Right cardiac atrium (tissue), 5 donors: ENCODE measurements around the gene SMOC2. TPM values are rescaled to one million over a fixed set of nuclear protein-coding genes. Genes with fewer than 3 reads are reported as not detected.
A peak's percentile ranks its signal among the peaks of the same experiment; 100 is the strongest.

Experiments used
- ATAC-seq, 2 donors: fragments of 200-7000 bp; cut with Tn5 transposase; one replicate each; pipeline versions ENCODE4 v1.8.0 to v1.9.1; 2020; ENCODE audit warnings: moderate library complexity in 2 of 2, mild to moderate bottlenecking in 1 of 2
- DNase-seq, 3 donors: peaks; one replicate each; pipeline ENCODE4 v3.0.0-alpha.2; 2020
- H3K27ac ChIP-seq: one replicate; pipeline ENCODE4 v1.5.1; 2013; ENCODE audit warnings: mild to moderate bottlenecking, low read length, control low read depth, moderate library complexity
- H3K27me3 ChIP-seq: one replicate; pipeline ENCODE4 v1.6.1; 2013; ENCODE audit not compliant: control insufficient read depth, insufficient read depth
- H3K4me1 ChIP-seq: one replicate; pipeline ENCODE4 v1.6.1; 2013; ENCODE audit warnings: low read length; ENCODE audit not compliant: control insufficient read depth, insufficient read depth
- H3K4me3 ChIP-seq: one replicate; pipeline ENCODE4 v1.5.1; 2013; ENCODE audit warnings: low read length, control low read depth
- H3K9me3 ChIP-seq: one replicate; pipeline ENCODE4 v1.6.1; 2013; ENCODE audit warnings: low read length; ENCODE audit not compliant: control insufficient read depth
- WGBS: extraction: QIAGEN DNeasy Blood & Tissue Kit; methylation state at CpG from one replicate; pipeline ENCODE4 v1.1.7; 2013; 5-methylcytosine and 5-hydroxymethylcytosine counted together
- intact Hi-C, 4 donors: fragments of 100-400 bp; cut with DNase I; formaldehyde crosslinking; loops; one replicate each; pipeline versions ENCODE4 v1.11.0 to v1.14.0; 2022 to 2023
- polyA plus RNA-seq: library from polyadenylated mRNA; stranded (reverse); fragments of 200-250 nt; gene quantifications from one replicate; pipeline ENCODE4 v1.2.3, GENCODE V29; 2013
- total RNA-seq, 4 donors: library from RNA; stranded (reverse); fragmentation: NEBNext Ultra II Directional; extraction: Animal tissue kit (Norgen Biotek cat#: 25700); gene quantifications; one replicate each; pipeline ENCODE4 v1.2.1, GENCODE V29; 2021
- donor health status: healthy with polysubstance abuse.
- donor health status: DM: no; HTN: yes; CAD: no.
- donor health status: DM: no; HTN: no; CAD: no.
- donor health status: DM: no; HTN: yes; CAD: no; lungs with severe emphysema.
- donor health status: DM: yes; HTN: yes; CAD: no.

SMOC2 gene
- total and polyA plus RNA-seq, 5 donors = 6.0 to 16.7 (median 10.9) TPM

GRCh38 chr6:168464546-168464945 lies 23.6 kb downstream of the SMOC2 start:
- 91% methylated on average over 4 of the region's 4 CpGs for WGBS
- intact Hi-C loops = no loop called here
- no peak for DNase-seq
- Histone ChIP-seq H3K4me3 (no peak overlapping the region), H3K9me3 (no peaks in the 10 kb centered on the region), H3K27ac (no peak overlapping the region), H3K27me3 (no peaks in the 10 kb centered on the region), H3K4me1 (no peaks in the 10 kb centered on the region)
- ATAC-seq = no peak

- DNase-seq (no peak), ATAC-seq (no peak)
- no peaks in the 10 kb centered on the region for H3K4me1 ChIP-seq
- H3K27ac ChIP-seq = no peak overlapping the region
- WGBS = 69% methylated on average over 5 of the region's 5 CpGs
- intact Hi-C loops = no loop called here
- no peak overlapping the region for H3K4me3 ChIP-seq
- H3K9me3 ChIP-seq = no peaks in the 10 kb centered on the region
- H3K27me3 ChIP-seq = no peaks in the 10 kb centered on the region
Measured at GRCh38 chr6:168468045-168468444, 27.1 kb downstream of the SMOC2 start.

GRCh38 chr6:168469521-168469920 lies 28.5 kb downstream of the SMOC2 start:
- Histone ChIP-seq H3K4me1 (no peaks in the 10 kb centered on the region), H3K27me3 (no peaks in the 10 kb centered on the region), H3K4me3 (no peak overlapping the region), H3K9me3 (no peaks in the 10 kb centered on the region), H3K27ac (no peak overlapping the region)
- DNase-seq = peak; percentile 73 to 91 (median 89)
- peak; percentile 90 to 95 for ATAC-seq
- intact Hi-C loops = no loop called here
- 38% methylated on average over 14 of the region's 14 CpGs for WGBS

GRCh38 chr6:168469926-168470325 lies 28.9 kb downstream of the SMOC2 start:
- ATAC-seq (no peak), DNase-seq (no peak)
- no peaks in the 10 kb centered on the region for H3K4me1 ChIP-seq
- no peaks in the 10 kb centered on the region for H3K9me3 ChIP-seq
- 78% methylated on average over 5 of the region's 5 CpGs for WGBS
- peak overlapping the region; percentile 26 for H3K27ac ChIP-seq
- no peaks in the 10 kb centered on the region for H3K27me3 ChIP-seq
- intact Hi-C loops = no loop called here
- H3K4me3 ChIP-seq = no peak overlapping the region

- ATAC-seq (no peak), DNase-seq (no peak)
- Histone ChIP-seq H3K27ac (no peak overlapping the region), H3K9me3 (no peaks in the 10 kb centered on the region), H3K27me3 (no peaks in the 10 kb centered on the region), H3K4me3 (no peak overlapping the region), H3K4me1 (no peaks in the 10 kb centered on the region)
- intact Hi-C loops = no loop called here
- WGBS = 80% methylated on average over 1 of the region's 1 CpG
Measured at GRCh38 chr6:168472363-168472762, 31.4 kb downstream of the SMOC2 start.

- Histone ChIP-seq H3K4me1 (no peaks in the 10 kb centered on the region), H3K27ac (no peak overlapping the region), H3K9me3 (no peaks in the 10 kb centered on the region), H3K4me3 (no peak overlapping the region), H3K27me3 (no peaks in the 10 kb centered on the region)
- DNase-seq (no peak), ATAC-seq (no peak)
- 89% methylated on average over 7 of the region's 7 CpGs for WGBS
- intact Hi-C loops = no loop called here
Measured at GRCh38 chr6:168473197-168473596, 32.2 kb downstream of the SMOC2 start.

- Histone ChIP-seq H3K4me1 (no peaks in the 10 kb centered on the region), H3K9me3 (no peaks in the 10 kb centered on the region), H3K4me3 (no peak overlapping the region), H3K27ac (no peak overlapping the region), H3K27me3 (no peaks in the 10 kb centered on the region)
- intact Hi-C loops = no loop called here
- ATAC-seq = no peak
- 86% methylated on average over 26 of the region's 26 CpGs for WGBS
- no peak for DNase-seq
Measured at GRCh38 chr6:168475188-168476013, 34.4 kb downstream of the SMOC2 start.

- intact Hi-C loops = no loop called here
- Histone ChIP-seq H3K4me3 (no peak overlapping the region), H3K27ac (no peak overlapping the region), H3K4me1 (no peaks in the 10 kb centered on the region), H3K9me3 (no peaks in the 10 kb centered on the region), H3K27me3 (no peaks in the 10 kb centered on the region)
- WGBS = 88% methylated on average over 4 of the region's 4 CpGs
- DNase-seq = no peak
- no peak for ATAC-seq
Measured at GRCh38 chr6:168479421-168479820, 38.4 kb downstream of the SMOC2 start.

GRCh38 chr6:168480481-168480880 lies 39.5 kb downstream of the SMOC2 start:
- Histone ChIP-seq H3K9me3 (no peaks in the 10 kb centered on the region), H3K27me3 (no peaks in the 10 kb centered on the region), H3K4me1 (no peaks in the 10 kb centered on the region), H3K27ac (no peak overlapping the region), H3K4me3 (no peak overlapping the region)
- no peak for DNase-seq
- ATAC-seq = no peak
- intact Hi-C loops = no loop called here

GRCh38 chr6:168485818-168486217 lies 44.8 kb downstream of the SMOC2 start:
- no peaks in the 10 kb centered on the region for H3K9me3 ChIP-seq
- no peaks in the 10 kb centered on the region for H3K27me3 ChIP-seq
- no peak for ATAC-seq
- H3K4me3 ChIP-seq = no peak overlapping the region
- H3K27ac ChIP-seq = no peak overlapping the region
- intact Hi-C loops = no loop called here
- H3K4me1 ChIP-seq = no peaks in the 10 kb centered on the region
- 74% methylated on average over 5 of the region's 5 CpGs for WGBS
- no peak for DNase-seq

- no peak for ATAC-seq
- WGBS = 91% methylated on average over 8 of the region's 8 CpGs
Measured at GRCh38 chr6:168490757-168491156, 49.8 kb downstream of the SMOC2 start.

GRCh38 chr6:168493976-168494375 lies 53.0 kb downstream of the SMOC2 start:
- Histone ChIP-seq H3K27me3 (no peaks in the 10 kb centered on the region), H3K4me3 (no peak overlapping the region), H3K9me3 (no peaks in the 10 kb centered on the region), H3K27ac (no peak overlapping the region), H3K4me1 (no peaks in the 10 kb centered on the region)
- DNase-seq (no peak), ATAC-seq (no peak)
- intact Hi-C loops = no loop called here
- WGBS = 57% methylated on average over 6 of the region's 6 CpGs

More at GRCh38 chr6:168490757-168491156, 49.8 kb downstream of the SMOC2 start:
- no peaks in the 10 kb centered on the region for H3K4me1 ChIP-seq
- no peak overlapping the region for H3K27ac ChIP-seq
- DNase-seq = no peak
- H3K9me3 ChIP-seq = no peaks in the 10 kb centered on the region
- no peak overlapping the region for H3K4me3 ChIP-seq
- intact Hi-C loops = no loop called here
- no peaks in the 10 kb centered on the region for H3K27me3 ChIP-seq
